Caco-2 (cell line): ENCODE measurements around the gene INO80C. TPM values are rescaled to one million over a fixed set of nuclear protein-coding genes. Genes with fewer than 3 reads are reported as not detected.

Source experiments
- BruUV-seq: library from RNA; stranded (reverse); fragments of 400-500 nt; replicated peaks from 2 replicates; lab custom pipeline; 2021; lab: Mats Ljungman, UMichigan
- CTCF ChIA-PET: fragments of 300-600 bp; sonication (Branson Sonifier 250); formaldehyde crosslinking; loops from one replicate; lab custom pipeline; 2022; ENCODE audit warnings: antibody characterized with exemption; lab: Charles Lee
- POLR2A ChIA-PET: fragments of 300-600 bp; sonication (Branson Sonifier 250); formaldehyde crosslinking; loops from one replicate; lab custom pipeline; 2022; ENCODE audit warnings: antibody characterized with exemption; lab: Charles Lee
- DNase-seq, 2 experiments: peaks; one replicate each; pipeline versions ENCODE4 v3.0.0 to v3.0.0-alpha.2; 2020 to 2022
- H3K27me3 ChIP-seq: replicated peaks from 2 replicates; pipeline ENCODE4 v1.6.0; 2011; ENCODE audit warnings: low read length; ENCODE audit not compliant: control insufficient read depth, insufficient read depth
- H3K36me3 ChIP-seq: 2 replicates; pipeline ENCODE4 v1.5.1; 2011; ENCODE audit warnings: low read length; ENCODE audit not compliant: control insufficient read depth, insufficient read depth
- H3K4me1 ChIP-seq: fragments of 250-450 bp; sonication (Bioruptor Pico); 2 replicates; pipeline ENCODE4 v1.5.1; 2020; ENCODE audit warnings: mild to moderate bottlenecking
- H3K4me3 ChIP-seq: 2 replicates; pipeline ENCODE4 v1.5.1; 2011; ENCODE audit warnings: low read depth, mild to moderate bottlenecking, control low read depth, low read length
- H3K9me3 ChIP-seq: fragments of 250-450 bp; sonication (Bioruptor Pico); 2 replicates; pipeline ENCODE4 v1.5.1; 2020; ENCODE audit warnings: mild to moderate bottlenecking, moderate library complexity
- H3K27ac Mint-ChIP-seq: one replicate; pipeline ENCODE4 v1.8.0; 2022; ENCODE audit warnings: mixed read lengths; ENCODE audit not compliant: unreplicated experiment
- H3K27me3 Mint-ChIP-seq: one replicate; pipeline ENCODE4 v1.8.0; 2022; ENCODE audit warnings: mixed read lengths; ENCODE audit not compliant: insufficient read depth, unreplicated experiment
- H3K36me3 Mint-ChIP-seq: one replicate; pipeline ENCODE4 v1.8.0; 2022; ENCODE audit warnings: mild to moderate bottlenecking, mixed read lengths; ENCODE audit not compliant: insufficient read depth, unreplicated experiment
- H3K4me1 Mint-ChIP-seq: one replicate; pipeline ENCODE4 v1.8.0; 2022; ENCODE audit warnings: low read depth, mixed read lengths; ENCODE audit not compliant: unreplicated experiment
- H3K4me3 Mint-ChIP-seq: one replicate; pipeline ENCODE4 v1.8.0; 2022; ENCODE audit warnings: mild to moderate bottlenecking, moderate library complexity, mixed read lengths; ENCODE audit not compliant: unreplicated experiment
- H3K9me3 Mint-ChIP-seq: one replicate; pipeline ENCODE4 v1.8.0; 2022; ENCODE audit warnings: mixed read lengths; ENCODE audit not compliant: unreplicated experiment
- CTCF ChIP-seq, 2 experiments: fragments of 200-600 bp in 1 of 2; IDR thresholded peaks; 1 replicate in 1 of 2; 2 replicates in 1 of 2; pipeline versions ENCODE4 v1.5.1 to v1.8.0; 2011 to 2022; ENCODE audit warnings: antibody characterized with exemption in 1 of 2, control low read depth in 1 of 2, inconsistent platforms in 1 of 2, low read depth in 1 of 2, low read length in 1 of 2, mild to moderate bottlenecking in 1 of 2, moderate library complexity in 1 of 2; ENCODE audit not compliant: insufficient read depth in 1 of 2, severe bottlenecking in 1 of 2, unreplicated experiment in 1 of 2
- intact Hi-C: fragments of 100-400 bp; cut with micrococcal nuclease; formaldehyde crosslinking; loops from one replicate; pipeline ENCODE4 v1.10.0; 2022; ENCODE audit not compliant: unreplicated experiment
- total RNA-seq: library from RNA; stranded (reverse); gene quantifications from 2 replicates; pipeline ENCODE4 v1.2.3, GENCODE V29; 2022

Gene INO80C
- total RNA-seq, 1 experiment from 2014 or later, result 26.6 TPM

DNA sequence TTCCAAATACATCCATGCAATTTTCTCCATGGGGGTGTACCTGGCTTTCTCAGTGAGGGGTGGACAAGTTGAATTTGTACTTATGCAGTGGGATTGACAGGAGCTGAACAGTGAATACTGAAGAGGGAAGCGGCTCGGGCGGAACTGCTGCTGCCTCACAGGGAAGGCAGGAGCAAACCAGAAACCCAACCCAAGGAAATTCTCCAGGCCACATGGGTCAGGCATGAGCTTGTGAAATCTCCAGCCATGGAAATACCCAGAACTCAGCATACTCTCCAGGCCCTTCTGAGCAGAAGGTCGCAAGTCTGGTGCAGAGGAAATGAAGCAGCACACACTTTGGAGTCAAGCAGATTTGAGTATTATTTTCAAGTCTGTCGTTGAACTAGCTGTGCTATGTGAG is 26.5 kb upstream of the INO80C start:
- CTCF ChIA-PET, result no interaction called here
- POLR2A ChIA-PET, result no interaction called here
- intact Hi-C loops, result no loop called here
- H3K36me3 ChIP-seq, result no peaks in the 10 kb centered on the region
- H3K27me3 ChIP-seq, result no peaks in the 10 kb centered on the region
- H3K9me3 ChIP-seq, result no peaks in the 10 kb centered on the region
- no TSS peak for BruUV-seq
- no peaks in the 10 kb centered on the region for H3K36me3 Mint-ChIP-seq
- no peak overlapping the region for H3K4me3 Mint-ChIP-seq
- H3K4me1 ChIP-seq, result no peaks in the 10 kb centered on the region
- TF ChIP-seq CTCF (IDR thresholded peaks at IDR 0.05; ENCODE audit: insufficient read depth in 1 of 2, low read depth in 1 of 2, low read length in 1 of 2, severe bottlenecking in 1 of 2, unreplicated experiment in 1 of 2), result no peak
- no peak for DNase-seq
- H3K4me3 ChIP-seq, result no peak overlapping the region
- H3K9me3 Mint-ChIP-seq, result no peaks in the 10 kb centered on the region
- no peaks in the 10 kb centered on the region for H3K27me3 Mint-ChIP-seq
- H3K4me1 Mint-ChIP-seq, result no peaks in the 10 kb centered on the region
- no peak overlapping the region for H3K27ac Mint-ChIP-seq

DNA sequence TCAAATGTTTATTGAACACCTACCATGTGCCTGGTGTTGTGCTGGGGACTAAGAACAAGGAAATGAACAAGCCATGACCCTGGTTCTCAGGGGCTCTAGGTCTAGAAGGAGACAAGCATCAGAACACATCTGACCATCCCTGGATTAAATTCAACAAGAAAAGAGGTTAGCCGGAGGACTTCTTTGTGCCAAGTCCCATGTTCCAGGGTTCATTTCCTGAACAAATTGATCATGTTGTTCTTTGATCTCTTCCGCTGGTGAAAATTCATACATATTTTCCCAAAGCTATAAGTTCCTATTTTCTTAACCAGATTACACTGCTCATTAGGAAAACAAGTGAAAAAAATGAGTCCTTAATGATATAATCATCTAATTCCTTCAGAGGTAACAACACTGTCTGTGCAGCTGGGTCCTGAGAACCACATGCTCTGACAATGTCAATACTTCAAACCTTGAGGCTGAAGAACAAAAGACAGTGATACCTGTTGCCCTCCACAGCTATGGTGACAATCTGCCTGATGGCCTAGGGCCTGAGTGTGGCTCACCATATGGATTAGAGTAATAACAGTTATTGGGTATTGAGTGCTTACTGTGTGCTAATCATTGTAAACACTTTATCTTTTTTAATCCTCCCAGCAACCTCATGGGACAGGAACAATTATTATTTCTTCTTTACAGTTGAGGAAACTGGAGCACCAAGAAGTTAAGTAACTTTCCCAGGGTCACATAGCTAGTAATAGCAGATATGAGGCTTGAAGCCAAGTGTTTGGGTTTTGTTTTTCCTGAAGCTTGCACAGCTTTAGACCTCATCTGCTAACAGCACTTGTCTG is 24.6 kb upstream of the INO80C start:
- CTCF ChIA-PET, result no interaction called here
- POLR2A ChIA-PET, result no interaction called here
- no TSS peak for BruUV-seq

DNA sequence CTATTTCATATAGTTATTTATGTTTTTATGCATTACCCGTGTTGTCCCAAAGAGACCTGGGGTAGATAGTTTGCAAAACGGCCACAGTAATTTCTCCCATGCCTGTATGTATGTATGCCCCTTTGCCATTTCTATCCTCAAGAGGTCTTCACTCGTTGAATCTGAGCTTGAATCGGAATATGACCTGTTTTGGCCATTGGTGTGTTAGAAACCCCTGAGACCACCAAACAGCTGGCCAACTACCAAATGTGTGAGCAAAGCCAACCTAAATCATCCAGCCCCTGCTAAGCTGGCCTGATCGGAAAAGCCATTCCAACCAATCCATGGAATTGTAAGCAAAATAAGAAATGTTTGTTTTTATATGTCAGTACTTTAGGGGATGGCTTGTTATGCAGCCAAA is 23.4 kb upstream of the INO80C start:
- Histone ChIP-seq H3K36me3 (no peaks in the 10 kb centered on the region), H3K9me3 (no peaks in the 10 kb centered on the region), H3K27me3 (no peaks in the 10 kb centered on the region), H3K4me1 (no peaks in the 10 kb centered on the region), H3K4me3 (no peak overlapping the region)
- no TSS peak for BruUV-seq
- intact Hi-C loops, result no loop called here
- DNase-seq, result no peak
- no peak overlapping the region for H3K27ac Mint-ChIP-seq
- no peaks in the 10 kb centered on the region for H3K9me3 Mint-ChIP-seq
- no peaks in the 10 kb centered on the region for H3K27me3 Mint-ChIP-seq
- ChIA-PET CTCF (no interaction called here), POLR2A (no interaction called here)
- no peaks in the 10 kb centered on the region for H3K36me3 Mint-ChIP-seq
- no peak for TF ChIP-seq CTCF (IDR thresholded peaks at IDR 0.05; ENCODE audit: insufficient read depth in 1 of 2, low read depth in 1 of 2, low read length in 1 of 2, severe bottlenecking in 1 of 2, unreplicated experiment in 1 of 2)
- no peaks in the 10 kb centered on the region for H3K4me1 Mint-ChIP-seq
- H3K4me3 Mint-ChIP-seq, result no peak overlapping the region

More for the DNA sequence above, 24.6 kb upstream of the INO80C start:
- no peaks in the 10 kb centered on the region for H3K36me3 ChIP-seq
- intact Hi-C loops, result no loop called here
- H3K9me3 ChIP-seq, result no peaks in the 10 kb centered on the region
- TF ChIP-seq CTCF (IDR thresholded peaks at IDR 0.05; ENCODE audit: insufficient read depth in 1 of 2, low read depth in 1 of 2, low read length in 1 of 2, severe bottlenecking in 1 of 2, unreplicated experiment in 1 of 2), result no peak
- no peak for DNase-seq
- no peaks in the 10 kb centered on the region for H3K27me3 ChIP-seq
- H3K4me3 ChIP-seq, result no peak overlapping the region
- no peaks in the 10 kb centered on the region for H3K4me1 ChIP-seq
- H3K36me3 Mint-ChIP-seq, result no peaks in the 10 kb centered on the region
- no peak overlapping the region for H3K4me3 Mint-ChIP-seq
- no peaks in the 10 kb centered on the region for H3K4me1 Mint-ChIP-seq
- no peaks in the 10 kb centered on the region for H3K27me3 Mint-ChIP-seq
- no peak overlapping the region for H3K27ac Mint-ChIP-seq
- H3K9me3 Mint-ChIP-seq, result no peaks in the 10 kb centered on the region
